Naive thymus-derived CD8-positive, alpha-beta T cell (primary cell): ENCODE results near the gene NLRP6. TPM values are rescaled to one million over a fixed set of nuclear protein-coding genes. Genes with fewer than 3 reads are reported as not detected.
"Not testable (repeated sequence)": the region's sequence is repeated elsewhere in the genome, so short reads cannot be mapped to it uniquely, and the experiment has no call there.

Source experiments
- ATAC-seq, 2 donors: fragments of 150-1000 bp; cut with Tn5 transposase in 1 of 2; sonication (Bioruptor Pico), chemical (Tn5 transposase) in 1 of 2; 1 replicate in 1 of 2; 2 replicates in 1 of 2; pipeline ENCODE4 v1.10.0; 2021; ENCODE audit warnings: mild to moderate bottlenecking in 2 of 2, moderate library complexity in 2 of 2
- POLR2A ChIA-PET: fragments of 350-600 bp; sonication (Branson Sonifier 250); formaldehyde crosslinking; loops from one replicate; lab custom pipeline; 2021; ENCODE audit warnings: antibody characterized with exemption; lab: Charles Lee
- DNase-seq, 10 donors: peaks; one replicate each; pipeline versions ENCODE4 v3.0.0 to v3.0.0-alpha.2; 2020 to 2022
- H3K27ac Mint-ChIP-seq, 10 donors: one replicate each; pipeline ENCODE4 v1.8.0; 2020 to 2022; ENCODE audit warnings: mild to moderate bottlenecking in 10 of 10, mixed read lengths in 10 of 10, moderate library complexity in 4 of 10, inconsistent platforms in 1 of 10
- H3K27me3 Mint-ChIP-seq, 5 donors: one replicate each; pipeline ENCODE4 v1.8.0; 2021 to 2022; ENCODE audit warnings: mixed read lengths in 5 of 5
- H3K36me3 Mint-ChIP-seq, 3 donors: one replicate each; pipeline ENCODE4 v1.8.0; 2020 to 2022; ENCODE audit warnings: mixed read lengths in 3 of 3, mild to moderate bottlenecking in 2 of 3, inconsistent platforms in 1 of 3
- H3K4me1 Mint-ChIP-seq, 4 donors: one replicate each; pipeline ENCODE4 v1.8.0; 2021 to 2022; ENCODE audit warnings: mixed read lengths in 4 of 4
- H3K4me3 Mint-ChIP-seq, 10 donors: one replicate each; pipeline ENCODE4 v1.8.0; 2020 to 2022; ENCODE audit warnings: mild to moderate bottlenecking in 10 of 10, mixed read lengths in 10 of 10, moderate library complexity in 6 of 10, inconsistent platforms in 1 of 10
- H3K9me3 Mint-ChIP-seq, 9 donors: one replicate each; pipeline ENCODE4 v1.8.0; 2020 to 2022; ENCODE audit warnings: mixed read lengths in 9 of 9, mild to moderate bottlenecking in 3 of 9, inconsistent platforms in 1 of 9, moderate library complexity in 1 of 9
- polyA plus RNA-seq, 3 donors: library from polyadenylated mRNA; unstranded; fragments of 300-500 nt; fragmentation: Illumina TruSeq; gene quantifications; one replicate each; pipeline ENCODE4 v1.2.3, GENCODE V29; 2021
- total RNA-seq, 8 experiments: library from RNA in 2 of 8; stranded (reverse) in 2 of 8; gene quantifications; one replicate each; pipeline ENCODE4 v1.2.3 and lab custom pipeline; 2021 to 2026

NLRP6 gene
- total RNA-seq (10 to 100 TPM; 28.6 to 32.0 TPM), polyA plus RNA-seq (10 to 100 TPM in 2 of 3 donors, 1 to 10 TPM in 1; 9.1 to 25.9 (median 19.1) TPM), total RNA-seq (lab: John Stamatoyannopoulos, UW) (11.3 to 53.1 (median 28.2) reads per million in 6 experiments)

GRCh38 chr11:278001-278951, at the start of gene NLRP6:
TSS of gene NLRP6 (plus strand) at chr11:278407. CDS start at chr11:278570, 163 bp downstream.
- peak in 1 of 2 donors; percentile 18 for ATAC-seq
- peak within 1 kb of the TSS; percentile 77 to 94 (median 92) for H3K4me3 Mint-ChIP-seq
- peaks cover 27 to 54% (median 44%) of the 10 kb centered on the region in 4 donors for H3K4me1 Mint-ChIP-seq
- peak within 1 kb of the TSS; percentile 81 to 98 (median 95) for H3K27ac Mint-ChIP-seq
- H3K27me3 Mint-ChIP-seq, result peaks cover 0 to 14% (median 0%) of the 10 kb centered on the region in 5 donors
- POLR2A ChIA-PET, result interaction anchor here (0.6 to 21.0 kb wide), 14 partner anchors 3 to 228 kb away, joined by 3 to 863 read pairs (median 8); partner anchors contain the start of genes BET1L, IFITM1, NLRP6 and PGGHG
- DNase-seq, result peak in 4 of 10 donors; percentile 21 to 60 (median 41)
- peaks cover 0 to 10% (median 4%) of the 10 kb centered on the region in 3 donors for H3K36me3 Mint-ChIP-seq
- peaks cover 0 to 9% (median 0%) of the 10 kb centered on the region in 9 donors for H3K9me3 Mint-ChIP-seq

- Mint-ChIP-seq H3K36me3 (peaks cover 0 to 43% (median 2%) of the 10 kb centered on the region in 3 donors), H3K9me3 (no peaks in the 10 kb centered on the region), H3K4me3 (no peak overlapping the region), H3K4me1 (peaks cover 9 to 34% (median 10%) of the 10 kb centered on the region in 4 donors), H3K27ac (peak overlapping the region in 1 of 10 donors; percentile 25), H3K27me3 (no peaks in the 10 kb centered on the region)
- ATAC-seq, result no peak
- no peak for DNase-seq
- POLR2A ChIA-PET, result interaction anchor here (0.7 to 2.0 kb wide), 4 partner anchors 15 to 562 kb away, joined by 4 to 7 read pairs (median 4); no protein-coding TSS in a partner anchor
Measured at GRCh38 chr11:230431-230830, 47.8 kb upstream of the NLRP6 start.

GRCh38 chr11:232783-233565, 45.2 kb upstream of the NLRP6 start:
- no peak overlapping the region for H3K4me3 Mint-ChIP-seq
- H3K4me1 Mint-ChIP-seq, result peaks cover 11 to 40% (median 25%) of the 10 kb centered on the region in 4 donors
- ATAC-seq (no peak), DNase-seq (no peak)
- H3K9me3 Mint-ChIP-seq, result no peaks in the 10 kb centered on the region
- no peaks in the 10 kb centered on the region for H3K27me3 Mint-ChIP-seq
- POLR2A ChIA-PET, result interaction anchor here (0.5 to 6.3 kb wide), 2 partner anchors 24 to 25 kb away, joined by 3 to 76 read pairs; partner anchors contain the start of genes BET1L and RIC8A
- H3K36me3 Mint-ChIP-seq, result peaks cover 4 to 31% (median 4%) of the 10 kb centered on the region in 3 donors
- peak overlapping the region in 5 of 10 donors; percentile 51 to 92 (median 62) for H3K27ac Mint-ChIP-seq

- no peaks in the 10 kb centered on the region for H3K9me3 Mint-ChIP-seq
- H3K27ac Mint-ChIP-seq, result peak overlapping the region; percentile 83 to 100 (median 95)
- H3K4me3 Mint-ChIP-seq, result peak overlapping the region; percentile 83 to 97 (median 91)
- POLR2A ChIA-PET, result interaction anchor here (0.7 to 6.3 kb wide), 7 partner anchors 10 to 221 kb away, joined by 3 to 76 read pairs (median 3); partner anchors contain the start of genes BET1L and RIC8A
- H3K27me3 Mint-ChIP-seq, result no peaks in the 10 kb centered on the region
- DNase-seq (no peak), ATAC-seq (no peak)
- H3K4me1 Mint-ChIP-seq, result peaks cover 12 to 47% (median 39%) of the 10 kb centered on the region in 4 donors
- H3K36me3 Mint-ChIP-seq, result peaks cover 4 to 31% (median 6%) of the 10 kb centered on the region in 3 donors
Measured at GRCh38 chr11:235180-235579, 43.0 kb upstream of the NLRP6 start.

- H3K4me1 Mint-ChIP-seq, result peaks cover 12 to 50% (median 40%) of the 10 kb centered on the region in 4 donors
- DNase-seq (peak in 4 of 10 donors; percentile 72 to 79 (median 72)), ATAC-seq (peak; percentile 41 to 48)
- H3K27ac Mint-ChIP-seq, result peak overlapping the region; percentile 83 to 100 (median 95)
- peak overlapping the region; percentile 83 to 97 (median 91) for H3K4me3 Mint-ChIP-seq
- POLR2A ChIA-PET, result interaction anchor here (1.4 to 6.3 kb wide), 6 partner anchors 14 to 171 kb away, joined by 3 to 76 read pairs (median 16); partner anchors contain the start of genes BET1L, PGGHG and RIC8A
- H3K9me3 Mint-ChIP-seq, result no peaks in the 10 kb centered on the region
- peaks cover 4 to 30% (median 4%) of the 10 kb centered on the region in 3 donors for H3K36me3 Mint-ChIP-seq
- no peaks in the 10 kb centered on the region for H3K27me3 Mint-ChIP-seq
Measured at GRCh38 chr11:235609-235996, 42.6 kb upstream of the NLRP6 start.

- Mint-ChIP-seq H3K27me3 (no peaks in the 10 kb centered on the region), H3K27ac (peak within 1 kb of the TSS; percentile 89 to 100 (median 100)), H3K9me3 (no peaks in the 10 kb centered on the region), H3K36me3 (peaks cover 4 to 31% (median 5%) of the 10 kb centered on the region in 3 donors), H3K4me3 (peak within 1 kb of the TSS; percentile 93 to 99 (median 98)), H3K4me1 (peaks cover 14 to 52% (median 41%) of the 10 kb centered on the region in 4 donors)
- ATAC-seq (peak; percentile 85 to 87), DNase-seq (peak; percentile 82 to 92 (median 87))
- POLR2A ChIA-PET, result interaction anchor here (1.2 to 6.3 kb wide), 10 partner anchors 10 to 171 kb away, joined by 3 to 76 read pairs (median 7); partner anchors contain the start of genes BET1L, NLRP6, PGGHG and RIC8A
Measured at GRCh38 chr11:235997-236773, 42.0 kb upstream of the NLRP6 start, which contains the start of gene SIRT3. TSS of gene SIRT3 (minus strand) at chr11:236342. CDS start at chr11:236328, 14 bp downstream.

- Mint-ChIP-seq H3K36me3 (peaks cover 4 to 40% (median 8%) of the 10 kb centered on the region in 3 donors), H3K27ac (peak within 1 kb of the TSS; percentile 89 to 100 (median 100)), H3K4me3 (peak within 1 kb of the TSS; percentile 93 to 99 (median 98)), H3K9me3 (no peaks in the 10 kb centered on the region), H3K27me3 (no peaks in the 10 kb centered on the region), H3K4me1 (peaks cover 20 to 61% (median 46%) of the 10 kb centered on the region in 4 donors)
- DNase-seq, result peak; percentile 82 to 91 (median 86)
- POLR2A ChIA-PET, result interaction anchor here (0.6 to 6.3 kb wide), 16 partner anchors 10 to 219 kb away, joined by 3 to 76 read pairs (median 4); partner anchors contain the start of genes BET1L, NLRP6, PGGHG and RIC8A
- peak; percentile 80 to 83 for ATAC-seq
Measured at GRCh38 chr11:236774-237767, 41.1 kb upstream of the NLRP6 start, which contains the start of gene PSMD13. TSS of gene PSMD13 (plus strand) at chr11:236976. CDS start at chr11:237050, 74 bp downstream.

- H3K27me3 Mint-ChIP-seq, DNase-seq, ATAC-seq, H3K9me3 Mint-ChIP-seq: not testable (repeated sequence)
- Mint-ChIP-seq H3K4me3 (peak overlapping the region in 9 of 10 donors; percentile 29 to 99 (median 97)), H3K4me1 (peaks cover 19 to 60% (median 51%) of the 10 kb centered on the region in 4 donors), H3K27ac (peak overlapping the region in 7 of 10 donors; percentile 39 to 100 (median 86)), H3K36me3 (peaks cover 4 to 43% (median 13%) of the 10 kb centered on the region in 3 donors)
- POLR2A ChIA-PET, result interaction anchor here (1.1 to 6.3 kb wide), 5 partner anchors 8 to 169 kb away, joined by 3 to 76 read pairs (median 15); partner anchors contain the start of genes BET1L, PGGHG and RIC8A
Measured at GRCh38 chr11:238346-238745, 39.9 kb upstream of the NLRP6 start.

GRCh38 chr11:240315-240714, 37.9 kb upstream of the NLRP6 start:
- ATAC-seq (no peak), DNase-seq (no peak)
- H3K27me3 Mint-ChIP-seq, result no peaks in the 10 kb centered on the region
- peaks cover 7 to 62% (median 16%) of the 10 kb centered on the region in 3 donors for H3K36me3 Mint-ChIP-seq
- peaks cover 20 to 54% (median 48%) of the 10 kb centered on the region in 4 donors for H3K4me1 Mint-ChIP-seq
- POLR2A ChIA-PET, result interaction anchor here (0.6 kb wide), 1 partner anchor 35 kb away, joined by 4 read pairs; no protein-coding TSS in a partner anchor
- H3K9me3 Mint-ChIP-seq, result no peaks in the 10 kb centered on the region
- H3K27ac Mint-ChIP-seq, result peak overlapping the region in 3 of 10 donors; percentile 1 to 67 (median 65)
- no peak overlapping the region for H3K4me3 Mint-ChIP-seq
